Natural killer cell (primary cell): ENCODE data around the gene UGT1A6. TPM values are rescaled to one million over a fixed set of nuclear protein-coding genes. Genes with fewer than 3 reads are reported as not detected.
"Not testable (repeated sequence)": the region's sequence is repeated elsewhere in the genome, so short reads cannot be mapped to it uniquely, and the experiment has no call there.

ENCODE experiments used
- ATAC-seq, 3 donors: fragments of 150-1000 bp in 2 of 3; fragments of 200-7000 bp in 1 of 3; cut with Tn5 transposase; 1 replicate in 1 of 3; 2 replicates in 2 of 3; pipeline ENCODE4 v1.10.0; 2021; ENCODE audit warnings: mild to moderate bottlenecking in 2 of 3, moderate library complexity in 2 of 3
- DNase-seq, 2 donors: peaks; one replicate each; pipeline versions ENCODE4 v3.0.0 to v3.0.0-alpha.2; 2013 to 2021; ENCODE audit warnings: mixed read lengths in 1 of 2
- H3K27ac ChIP-seq: one replicate; pipeline ENCODE4 v1.5.1; 2013; ENCODE audit warnings: mild to moderate bottlenecking, low read length
- H3K27me3 ChIP-seq: one replicate; pipeline ENCODE4 v1.6.1; 2013; ENCODE audit warnings: low read length; ENCODE audit not compliant: control insufficient read depth, insufficient read depth
- H3K36me3 ChIP-seq: one replicate; pipeline ENCODE4 v1.6.1; 2013; ENCODE audit warnings: low read length; ENCODE audit not compliant: control insufficient read depth, insufficient read depth
- H3K4me1 ChIP-seq: one replicate; pipeline ENCODE4 v1.6.1; 2013; ENCODE audit warnings: low read length; ENCODE audit not compliant: control insufficient read depth, insufficient read depth
- H3K4me3 ChIP-seq: one replicate; pipeline ENCODE4 v1.5.1; 2013; ENCODE audit warnings: low read length
- H3K9me3 ChIP-seq: one replicate; pipeline ENCODE4 v1.6.1; 2013; ENCODE audit warnings: low read length; ENCODE audit not compliant: control insufficient read depth, insufficient read depth
- H3K27ac Mint-ChIP-seq, 2 donors: one replicate each; pipeline ENCODE4 v1.8.0; 2022; ENCODE audit warnings: mild to moderate bottlenecking in 2 of 2, mixed read lengths in 2 of 2, moderate library complexity in 1 of 2
- H3K27me3 Mint-ChIP-seq, 2 donors: one replicate each; pipeline ENCODE4 v1.8.0; 2022; ENCODE audit warnings: low read depth in 2 of 2, mixed read lengths in 2 of 2
- H3K36me3 Mint-ChIP-seq: one replicate; pipeline ENCODE4 v1.8.0; 2022; ENCODE audit warnings: mixed read lengths
- H3K4me1 Mint-ChIP-seq, 2 donors: one replicate each; pipeline ENCODE4 v1.8.0; 2022; ENCODE audit warnings: mixed read lengths in 2 of 2
- H3K4me3 Mint-ChIP-seq: one replicate; pipeline ENCODE4 v1.8.0; 2022; ENCODE audit warnings: mild to moderate bottlenecking, moderate library complexity, mixed read lengths
- H3K9me3 Mint-ChIP-seq, 2 donors: one replicate each; pipeline ENCODE4 v1.8.0; 2022; ENCODE audit warnings: mixed read lengths in 2 of 2
- WGBS: methylation state at CpG from one replicate; pipeline ENCODE4 v1.1.7; 2013; ENCODE audit warnings: missing lambda C conversion rate; ENCODE audit not compliant: insufficient coverage; 5-methylcytosine and 5-hydroxymethylcytosine counted together
- intact Hi-C: fragments of 100-400 bp; cut with micrococcal nuclease; formaldehyde crosslinking; loops from one replicate; pipeline ENCODE4 v1.14.2; 2022
- total RNA-seq, 4 donors: library from RNA; stranded (reverse); fragments of 120-200 nt in 1 of 4; gene quantifications; one replicate each; pipeline versions ENCODE4 v1.2.3 to v1.2.4, GENCODE V29; 2013 to 2022
- TF ChIP-seq, protein P1 (sequence below): fragments of 200-600 bp; IDR thresholded peaks from one replicate; pipeline ENCODE4 v1.8.0; 2022; ENCODE audit warnings: antibody characterized with exemption

Gene UGT1A6
- total RNA-seq, 3 donors from 2014 or later (not counting 1 experiment from before 2014, with no cell fraction given): not detected

DNA sequence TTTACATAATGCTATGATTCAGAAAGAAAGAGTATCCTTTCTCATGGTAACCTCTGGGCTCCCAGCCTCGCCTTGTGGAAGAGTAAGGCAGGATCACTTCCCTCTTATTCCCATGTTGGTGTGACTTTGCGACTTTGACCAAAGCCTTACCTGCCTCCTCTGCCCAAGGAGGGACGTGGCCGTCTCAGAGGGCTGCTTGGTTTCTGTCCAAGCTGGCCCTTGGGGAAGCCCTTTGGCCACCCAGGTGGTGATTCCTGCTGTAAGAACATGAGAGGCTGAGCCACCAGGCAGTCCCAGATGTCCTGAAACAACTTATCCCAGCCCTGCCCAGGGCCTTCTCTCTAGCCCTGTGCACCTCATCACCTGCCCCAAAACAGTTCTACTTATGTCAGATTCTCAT is 6.0 kb downstream of the UGT1A6 start:
- H3K4me1 ChIP-seq: no peaks in the 10 kb centered on the region
- ATAC-seq (no peak), DNase-seq (no peak)
- 97% methylated on average over 4 of the region's 4 CpGs for WGBS
- H3K4me3 Mint-ChIP-seq: no peak overlapping the region
- TF ChIP-seq, protein P1, sequence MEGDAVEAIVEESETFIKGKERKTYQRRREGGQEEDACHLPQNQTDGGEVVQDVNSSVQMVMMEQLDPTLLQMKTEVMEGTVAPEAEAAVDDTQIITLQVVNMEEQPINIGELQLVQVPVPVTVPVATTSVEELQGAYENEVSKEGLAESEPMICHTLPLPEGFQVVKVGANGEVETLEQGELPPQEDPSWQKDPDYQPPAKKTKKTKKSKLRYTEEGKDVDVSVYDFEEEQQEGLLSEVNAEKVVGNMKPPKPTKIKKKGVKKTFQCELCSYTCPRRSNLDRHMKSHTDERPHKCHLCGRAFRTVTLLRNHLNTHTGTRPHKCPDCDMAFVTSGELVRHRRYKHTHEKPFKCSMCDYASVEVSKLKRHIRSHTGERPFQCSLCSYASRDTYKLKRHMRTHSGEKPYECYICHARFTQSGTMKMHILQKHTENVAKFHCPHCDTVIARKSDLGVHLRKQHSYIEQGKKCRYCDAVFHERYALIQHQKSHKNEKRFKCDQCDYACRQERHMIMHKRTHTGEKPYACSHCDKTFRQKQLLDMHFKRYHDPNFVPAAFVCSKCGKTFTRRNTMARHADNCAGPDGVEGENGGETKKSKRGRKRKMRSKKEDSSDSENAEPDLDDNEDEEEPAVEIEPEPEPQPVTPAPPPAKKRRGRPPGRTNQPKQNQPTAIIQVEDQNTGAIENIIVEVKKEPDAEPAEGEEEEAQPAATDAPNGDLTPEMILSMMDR: no peak
- H3K9me3 Mint-ChIP-seq: no peaks in the 10 kb centered on the region
- no peak overlapping the region for H3K4me3 ChIP-seq
- intact Hi-C loops: no loop called here
- H3K27ac Mint-ChIP-seq: no peak overlapping the region
- H3K36me3 ChIP-seq: no peaks in the 10 kb centered on the region
- no peaks in the 10 kb centered on the region for H3K27me3 ChIP-seq
- no peaks in the 10 kb centered on the region for H3K4me1 Mint-ChIP-seq
- no peaks in the 10 kb centered on the region for H3K9me3 ChIP-seq
- H3K36me3 Mint-ChIP-seq: no peaks in the 10 kb centered on the region
- H3K27ac ChIP-seq: no peak overlapping the region
- peaks cover 7 to 17% of the 10 kb centered on the region in 2 donors for H3K27me3 Mint-ChIP-seq

GRCh38 chr2:233699424-233700027 is 6.8 kb downstream of the UGT1A6 start:
- Histone ChIP-seq H3K4me1 (no peaks in the 10 kb centered on the region), H3K9me3 (no peaks in the 10 kb centered on the region), H3K4me3 (no peak overlapping the region), H3K27me3 (no peaks in the 10 kb centered on the region), H3K36me3 (no peaks in the 10 kb centered on the region), H3K27ac (no peak overlapping the region)
- TF ChIP-seq, protein P1: no peak
- intact Hi-C loops: no loop called here
- H3K27me3 Mint-ChIP-seq: peaks cover 10 to 24% of the 10 kb centered on the region in 2 donors
- H3K36me3 Mint-ChIP-seq: peaks cover 6% of the 10 kb centered on the region
- 94% methylated on average over 5 of the region's 8 CpGs for WGBS
- DNase-seq (no peak), ATAC-seq (no peak)
- H3K27ac Mint-ChIP-seq: no peak overlapping the region
- H3K9me3 Mint-ChIP-seq: no peaks in the 10 kb centered on the region
- no peaks in the 10 kb centered on the region for H3K4me1 Mint-ChIP-seq
- no peak overlapping the region for H3K4me3 Mint-ChIP-seq

DNA sequence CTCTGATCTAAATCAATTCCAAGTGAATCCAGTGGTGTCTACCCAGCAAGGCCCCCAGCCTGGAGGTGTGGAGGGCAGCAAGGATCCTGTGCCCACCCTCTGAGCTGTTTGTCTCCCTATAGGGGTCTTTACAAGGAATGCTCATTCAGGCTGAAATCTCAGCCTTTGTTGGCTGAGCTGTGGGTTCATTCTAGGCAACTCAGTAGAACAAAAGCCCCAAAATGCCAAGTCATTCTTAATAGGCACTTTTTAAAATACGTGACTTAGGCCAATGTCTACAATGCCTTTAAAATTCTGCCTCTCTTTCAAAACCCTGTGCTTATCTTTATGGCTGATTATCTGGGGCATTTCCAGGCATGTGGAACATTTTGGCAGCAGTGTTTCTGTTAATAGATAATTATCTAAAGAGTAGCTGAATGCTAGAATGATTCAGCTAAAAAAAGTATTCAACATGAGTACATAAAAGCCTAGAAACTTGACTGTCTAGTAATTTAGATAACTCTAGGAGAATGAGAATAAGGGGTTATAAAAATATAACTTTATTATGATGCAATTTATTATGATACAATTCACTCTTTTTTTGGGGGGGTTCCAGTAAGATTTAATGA is 7.4 kb downstream of the UGT1A6 start:
- intact Hi-C loops: no loop called here
- Histone ChIP-seq H3K27me3 (no peaks in the 10 kb centered on the region), H3K4me3 (no peak overlapping the region), H3K4me1 (no peaks in the 10 kb centered on the region), H3K36me3 (no peaks in the 10 kb centered on the region), H3K9me3 (no peaks in the 10 kb centered on the region), H3K27ac (no peak overlapping the region)
- Mint-ChIP-seq H3K4me1 (no peaks in the 10 kb centered on the region), H3K27ac (no peak overlapping the region), H3K4me3 (no peak overlapping the region), H3K36me3 (peaks cover 6% of the 10 kb centered on the region), H3K27me3 (peaks cover 13 to 24% of the 10 kb centered on the region in 2 donors), H3K9me3 (no peaks in the 10 kb centered on the region)
- DNase-seq: no peak
- peak in 1 of 3 donors; percentile 68 for ATAC-seq
- WGBS: 67% methylated on average over 1 of the region's 1 CpG
- TF ChIP-seq, protein P1: no peak

DNA sequence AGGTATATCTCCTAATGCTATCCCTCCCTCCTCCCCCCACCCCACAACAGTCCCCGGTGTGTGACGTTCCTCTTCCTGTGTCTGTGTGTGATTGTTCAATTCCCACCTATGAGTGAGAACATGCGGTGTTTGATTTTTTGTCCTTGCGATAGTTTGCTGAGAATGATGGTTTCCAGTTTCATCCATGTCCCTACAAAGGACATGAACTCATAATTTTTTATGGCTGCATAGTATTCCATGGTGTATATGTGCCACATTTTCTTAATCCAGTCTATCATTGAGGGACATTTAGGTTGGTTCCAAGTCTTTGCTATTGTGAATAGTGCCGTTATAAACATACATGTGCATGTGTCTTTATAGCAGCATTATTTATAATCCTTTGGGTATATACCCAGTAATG is 8.2 kb downstream of the UGT1A6 start:
- H3K4me3 ChIP-seq, H3K9me3 Mint-ChIP-seq, H3K4me1 Mint-ChIP-seq, H3K4me3 Mint-ChIP-seq, ATAC-seq, H3K9me3 ChIP-seq, DNase-seq, H3K27me3 ChIP-seq, H3K36me3 Mint-ChIP-seq, H3K36me3 ChIP-seq, H3K27ac ChIP-seq, intact Hi-C loops, H3K4me1 ChIP-seq, H3K27ac Mint-ChIP-seq: not testable (repeated sequence)
- peaks cover 13 to 20% of the 10 kb centered on the region in 2 donors for H3K27me3 Mint-ChIP-seq
- no CpG with 5 or more reads among the region's 5 CpGs for WGBS
